BE2C (cell line): Measurements from ENCODE around the gene LRTM2.

ENCODE experiments used
- DNase-seq: peaks from one replicate; pipeline ENCODE4 v3.0.0-alpha.2; 2020
- H3K27me3 ChIP-seq: fragments of 250-450 bp; sonication (Bioruptor Pico); 2 replicates; pipeline ENCODE4 v1.5.1; 2020; ENCODE audit warnings: mild to moderate bottlenecking
- H3K36me3 ChIP-seq: fragments of 250-450 bp; sonication (Bioruptor Pico); 2 replicates; pipeline ENCODE4 v1.5.1; 2020; ENCODE audit warnings: mild to moderate bottlenecking
- H3K4me1 ChIP-seq: fragments of 250-450 bp; sonication (Bioruptor Pico); 2 replicates; pipeline ENCODE4 v1.5.1; 2020
- H3K4me3 ChIP-seq: 2 replicates; pipeline ENCODE4 v1.5.1; 2011; ENCODE audit warnings: low read depth, low read length
- H3K9me3 ChIP-seq: fragments of 250-450 bp; sonication (Bioruptor Pico); 2 replicates; pipeline ENCODE4 v1.5.1; 2020
- TF ChIP-seq, protein P1 (sequence below): IDR thresholded peaks from 2 replicates; pipeline ENCODE4 v1.5.1; 2012; ENCODE audit warnings: mild to moderate bottlenecking, low read depth, low read length

Gene LRTM2

GRCh38 chr12:1841586-1842182 is 21.3 kb downstream of the LRTM2 start:
- Histone ChIP-seq H3K9me3 (no peaks in the 10 kb centered on the region), H3K36me3 (no peaks in the 10 kb centered on the region), H3K4me3 (no peak overlapping the region), H3K4me1 (peaks cover 13% of the 10 kb centered on the region), H3K27me3 (no peaks in the 10 kb centered on the region)
- TF ChIP-seq, protein P1, sequence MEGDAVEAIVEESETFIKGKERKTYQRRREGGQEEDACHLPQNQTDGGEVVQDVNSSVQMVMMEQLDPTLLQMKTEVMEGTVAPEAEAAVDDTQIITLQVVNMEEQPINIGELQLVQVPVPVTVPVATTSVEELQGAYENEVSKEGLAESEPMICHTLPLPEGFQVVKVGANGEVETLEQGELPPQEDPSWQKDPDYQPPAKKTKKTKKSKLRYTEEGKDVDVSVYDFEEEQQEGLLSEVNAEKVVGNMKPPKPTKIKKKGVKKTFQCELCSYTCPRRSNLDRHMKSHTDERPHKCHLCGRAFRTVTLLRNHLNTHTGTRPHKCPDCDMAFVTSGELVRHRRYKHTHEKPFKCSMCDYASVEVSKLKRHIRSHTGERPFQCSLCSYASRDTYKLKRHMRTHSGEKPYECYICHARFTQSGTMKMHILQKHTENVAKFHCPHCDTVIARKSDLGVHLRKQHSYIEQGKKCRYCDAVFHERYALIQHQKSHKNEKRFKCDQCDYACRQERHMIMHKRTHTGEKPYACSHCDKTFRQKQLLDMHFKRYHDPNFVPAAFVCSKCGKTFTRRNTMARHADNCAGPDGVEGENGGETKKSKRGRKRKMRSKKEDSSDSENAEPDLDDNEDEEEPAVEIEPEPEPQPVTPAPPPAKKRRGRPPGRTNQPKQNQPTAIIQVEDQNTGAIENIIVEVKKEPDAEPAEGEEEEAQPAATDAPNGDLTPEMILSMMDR = no peak
- DNase-seq = no peak

GRCh38 chr12:1842183-1842904 is 22.0 kb downstream of the LRTM2 start:
- Histone ChIP-seq H3K27me3 (no peaks in the 10 kb centered on the region), H3K4me1 (peaks cover 7% of the 10 kb centered on the region), H3K9me3 (no peaks in the 10 kb centered on the region), H3K36me3 (no peaks in the 10 kb centered on the region), H3K4me3 (no peak overlapping the region)
- TF ChIP-seq, protein P1 = no peak
- no peak for DNase-seq

DNA sequence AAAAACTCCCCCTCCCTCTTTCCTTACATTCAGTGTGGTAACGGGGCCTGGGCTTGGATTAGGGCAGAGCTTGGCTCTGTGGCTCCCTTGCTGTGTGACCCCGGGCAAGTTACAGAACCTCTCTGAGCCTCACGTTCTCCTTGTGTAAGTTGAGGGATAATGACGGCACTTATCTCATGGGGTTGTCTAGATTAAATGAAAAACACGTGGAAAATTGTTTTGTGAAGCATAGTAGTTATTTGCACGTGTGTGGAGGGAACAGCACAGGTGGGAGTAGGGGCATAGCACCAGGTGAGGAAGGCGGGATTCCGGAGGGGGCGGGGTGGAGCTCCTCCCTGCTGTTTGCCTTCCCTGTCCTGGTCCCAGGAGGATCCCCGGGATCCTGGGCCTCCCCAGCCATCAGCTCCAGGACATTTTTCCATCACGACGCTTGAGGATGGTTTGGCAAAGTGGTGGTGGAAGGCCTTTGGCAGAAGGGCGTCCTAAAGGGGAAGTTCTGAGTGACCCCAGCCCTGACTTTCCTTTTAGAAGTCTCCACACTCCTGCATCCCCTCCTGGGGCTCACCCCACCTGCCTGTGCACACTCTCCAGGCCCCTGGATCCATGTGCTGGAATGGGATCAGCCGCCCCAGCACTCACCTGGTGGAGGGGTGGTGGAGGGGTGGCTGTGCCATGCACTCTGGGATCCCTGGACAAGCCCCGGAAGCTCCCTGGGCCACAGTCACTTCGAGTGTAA is 22.7 kb downstream of the LRTM2 start:
- DNase-seq = no peak
- Histone ChIP-seq H3K27me3 (no peaks in the 10 kb centered on the region), H3K9me3 (no peaks in the 10 kb centered on the region), H3K4me1 (peaks cover 1% of the 10 kb centered on the region; the same call in 1 of the 2 replicates), H3K4me3 (no peak overlapping the region), H3K36me3 (no peaks in the 10 kb centered on the region)
- TF ChIP-seq, protein P1 = no peak

GRCh38 chr12:1843641-1844005 is 23.3 kb downstream of the LRTM2 start:
- H3K27me3 ChIP-seq = no peaks in the 10 kb centered on the region

GRCh38 chr12:1844223-1844622 is 23.9 kb downstream of the LRTM2 start:
- H3K36me3 ChIP-seq = no peaks in the 10 kb centered on the region
- no peaks in the 10 kb centered on the region for H3K4me1 ChIP-seq
- H3K4me3 ChIP-seq = no peak overlapping the region
- TF ChIP-seq, protein P1 = no peak
- no peak for DNase-seq
- no peaks in the 10 kb centered on the region for H3K9me3 ChIP-seq
- H3K27me3 ChIP-seq = no peaks in the 10 kb centered on the region

More at GRCh38 chr12:1843641-1844005, 23.3 kb downstream of the LRTM2 start:
- TF ChIP-seq, protein P1 = no peak
- Histone ChIP-seq H3K9me3 (no peaks in the 10 kb centered on the region), H3K4me3 (no peak overlapping the region), H3K36me3 (no peaks in the 10 kb centered on the region), H3K4me1 (no peaks in the 10 kb centered on the region)
- no peak for DNase-seq
